Measurements from ENCODE around the gene ANKMY1. TPM values are rescaled to one million over a fixed set of nuclear protein-coding genes. Genes with fewer than 3 reads are reported as not detected.

The ANKMY1 gene
- total and polyA plus RNA-seq, 2 of the 8 experiments (the other 6 are each of a cell fraction or from before 2014, with no cell fraction given): 4.5 to 4.8 TPM

DNA sequence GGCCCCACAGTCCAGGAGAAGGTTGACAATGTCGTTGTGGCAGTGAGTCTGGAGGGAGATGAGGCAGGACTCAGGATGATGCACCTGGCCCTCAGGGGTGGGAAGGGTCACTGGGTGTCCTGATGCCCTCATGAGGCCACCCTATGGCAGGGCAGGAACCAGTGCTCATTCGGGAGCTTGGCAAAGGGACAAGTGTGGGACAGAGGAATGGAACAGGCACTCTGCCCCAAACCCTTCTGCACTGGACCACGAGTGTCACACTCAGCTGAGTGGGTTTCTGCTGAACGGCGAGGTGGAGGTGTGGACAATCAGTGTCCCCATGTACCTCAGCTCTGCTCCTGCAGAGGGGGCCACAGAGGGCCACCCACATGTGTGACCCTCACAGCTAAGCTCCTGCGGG, 32.0 kb downstream of the ANKMY1 start (continued):
- TF ChIP-seq TEAD4 (IDR thresholded peaks at IDR 0.05; ENCODE audit: low read depth, low read length): no peak
- no peak for TF ChIP-seq CTBP2 (IDR thresholded peaks at IDR 0.05; ENCODE audit: borderline replicate concordance, insufficient read depth, insufficient read length, low read length)
